SK-N-SH (cell line): ENCODE results near the gene FAM162A.
A peak's percentile ranks its signal among the peaks of the same experiment; 100 is the strongest.

Experiments
- GATA2 ChIP-seq: sonication (generic); formaldehyde crosslinking; IDR thresholded peaks from 2 replicates; pipeline ENCODE4 v1.5.0; 2020; ENCODE audit warnings: mild to moderate bottlenecking, missing genetic modification reagents
- RCOR1 ChIP-seq: fragments of 150-350 bp; IDR thresholded peaks from 2 replicates; pipeline ENCODE4 v1.6.1; 2017; ENCODE audit warnings: antibody characterized with exemption, low read length
- TF ChIP-seq, protein P1 (sequence below): IDR thresholded peaks from 2 replicates; pipeline ENCODE4; 2012
- TF ChIP-seq, protein P2 (sequence below): fragments of 200-600 bp; sonication (generic); IDR thresholded peaks from 2 replicates; pipeline ENCODE4 v1.6.1; 2017; ENCODE audit warnings: antibody characterized with exemption, mild to moderate bottlenecking, moderate library complexity
- TF ChIP-seq, protein P3 (sequence below): IDR thresholded peaks from 2 replicates; pipeline ENCODE4 v1.4.0; 2012; ENCODE audit warnings: low read depth, borderline replicate concordance

DNA sequence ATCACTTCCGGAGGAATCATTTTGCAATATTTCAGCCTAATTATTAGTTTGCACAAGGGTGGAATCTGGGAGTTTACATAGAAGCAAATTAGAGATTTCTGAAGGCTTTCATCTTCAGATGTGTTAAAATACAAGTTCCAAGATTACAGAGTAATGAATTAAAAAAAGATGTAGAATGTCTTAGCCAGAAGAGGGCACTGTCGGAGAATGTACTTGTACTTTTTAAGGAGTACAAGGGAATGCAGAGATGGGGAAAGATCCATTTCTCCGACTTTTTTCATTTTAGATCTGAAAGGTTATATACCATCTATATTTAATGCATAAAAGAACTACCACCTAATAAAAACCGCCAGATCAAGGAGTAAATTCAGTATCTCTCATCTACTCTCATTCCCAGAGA is 75.0 kb downstream of the FAM162A start:
- TF ChIP-seq, protein P1, sequence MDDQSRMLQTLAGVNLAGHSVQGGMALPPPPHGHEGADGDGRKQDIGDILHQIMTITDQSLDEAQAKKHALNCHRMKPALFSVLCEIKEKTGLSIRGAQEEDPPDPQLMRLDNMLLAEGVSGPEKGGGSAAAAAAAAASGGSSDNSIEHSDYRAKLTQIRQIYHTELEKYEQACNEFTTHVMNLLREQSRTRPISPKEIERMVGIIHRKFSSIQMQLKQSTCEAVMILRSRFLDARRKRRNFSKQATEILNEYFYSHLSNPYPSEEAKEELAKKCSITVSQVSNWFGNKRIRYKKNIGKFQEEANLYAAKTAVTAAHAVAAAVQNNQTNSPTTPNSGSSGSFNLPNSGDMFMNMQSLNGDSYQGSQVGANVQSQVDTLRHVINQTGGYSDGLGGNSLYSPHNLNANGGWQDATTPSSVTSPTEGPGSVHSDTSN, result no peak
- TF ChIP-seq GATA2 (CRISPR knock-in tag) (no peak), RCOR1 (no peak)
- TF ChIP-seq, protein P2, sequence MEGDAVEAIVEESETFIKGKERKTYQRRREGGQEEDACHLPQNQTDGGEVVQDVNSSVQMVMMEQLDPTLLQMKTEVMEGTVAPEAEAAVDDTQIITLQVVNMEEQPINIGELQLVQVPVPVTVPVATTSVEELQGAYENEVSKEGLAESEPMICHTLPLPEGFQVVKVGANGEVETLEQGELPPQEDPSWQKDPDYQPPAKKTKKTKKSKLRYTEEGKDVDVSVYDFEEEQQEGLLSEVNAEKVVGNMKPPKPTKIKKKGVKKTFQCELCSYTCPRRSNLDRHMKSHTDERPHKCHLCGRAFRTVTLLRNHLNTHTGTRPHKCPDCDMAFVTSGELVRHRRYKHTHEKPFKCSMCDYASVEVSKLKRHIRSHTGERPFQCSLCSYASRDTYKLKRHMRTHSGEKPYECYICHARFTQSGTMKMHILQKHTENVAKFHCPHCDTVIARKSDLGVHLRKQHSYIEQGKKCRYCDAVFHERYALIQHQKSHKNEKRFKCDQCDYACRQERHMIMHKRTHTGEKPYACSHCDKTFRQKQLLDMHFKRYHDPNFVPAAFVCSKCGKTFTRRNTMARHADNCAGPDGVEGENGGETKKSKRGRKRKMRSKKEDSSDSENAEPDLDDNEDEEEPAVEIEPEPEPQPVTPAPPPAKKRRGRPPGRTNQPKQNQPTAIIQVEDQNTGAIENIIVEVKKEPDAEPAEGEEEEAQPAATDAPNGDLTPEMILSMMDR, result peak; percentile 62
- TF ChIP-seq, protein P3, sequence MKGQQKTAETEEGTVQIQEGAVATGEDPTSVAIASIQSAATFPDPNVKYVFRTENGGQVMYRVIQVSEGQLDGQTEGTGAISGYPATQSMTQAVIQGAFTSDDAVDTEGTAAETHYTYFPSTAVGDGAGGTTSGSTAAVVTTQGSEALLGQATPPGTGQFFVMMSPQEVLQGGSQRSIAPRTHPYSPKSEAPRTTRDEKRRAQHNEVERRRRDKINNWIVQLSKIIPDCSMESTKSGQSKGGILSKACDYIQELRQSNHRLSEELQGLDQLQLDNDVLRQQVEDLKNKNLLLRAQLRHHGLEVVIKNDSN, result no peak
